Colon (tissue), 2 donors: ENCODE results near the gene CISD3.

Experiments used
- FAIRE-seq: peaks from 2 replicates; lab custom pipeline; 2012; peaks lifted over from hg19 to GRCh38; lab: Jason Lieb, UNC
- donor health status: control.
- donor health status: control.

Gene CISD3, protein sequence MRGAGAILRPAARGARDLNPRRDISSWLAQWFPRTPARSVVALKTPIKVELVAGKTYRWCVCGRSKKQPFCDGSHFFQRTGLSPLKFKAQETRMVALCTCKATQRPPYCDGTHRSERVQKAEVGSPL

DNA sequence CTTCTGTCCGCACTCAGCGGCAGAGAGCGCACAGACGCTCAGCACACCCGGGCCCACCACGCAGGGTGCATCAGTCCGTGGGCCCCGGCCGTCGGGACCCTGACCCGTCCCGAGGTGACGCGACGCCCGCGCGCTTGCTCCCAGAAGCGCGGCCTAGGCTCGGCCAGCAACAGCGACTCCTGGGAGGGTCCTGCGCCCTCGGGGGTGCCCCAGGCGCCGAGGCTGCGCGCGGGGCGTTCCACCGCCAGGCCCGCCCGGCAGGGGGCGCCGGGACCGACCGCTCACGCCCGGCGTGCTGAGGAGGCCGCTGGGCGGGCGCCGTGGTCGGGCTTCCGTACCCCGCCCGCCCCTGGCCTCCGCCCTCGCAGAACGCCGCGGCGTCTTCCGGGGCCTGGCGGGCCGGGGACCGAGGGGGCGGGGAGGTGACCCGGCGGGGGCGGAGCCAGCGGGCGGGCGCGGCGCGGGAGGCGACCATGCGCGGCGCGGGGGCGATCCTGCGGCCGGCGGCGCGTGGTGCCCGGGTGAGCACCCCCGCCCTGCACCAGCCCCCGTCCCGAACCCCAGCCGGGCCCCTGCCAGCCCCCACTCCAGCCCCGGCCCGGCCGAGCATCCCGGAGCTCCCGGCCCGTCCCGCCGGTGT is at the start of gene CISD3:
CISD3 (plus strand) TSS at position 456 of the 640 bp plus-strand sequence; CDS start at position 474, 18 bp downstream.
- FAIRE-seq, result no peak

DNA sequence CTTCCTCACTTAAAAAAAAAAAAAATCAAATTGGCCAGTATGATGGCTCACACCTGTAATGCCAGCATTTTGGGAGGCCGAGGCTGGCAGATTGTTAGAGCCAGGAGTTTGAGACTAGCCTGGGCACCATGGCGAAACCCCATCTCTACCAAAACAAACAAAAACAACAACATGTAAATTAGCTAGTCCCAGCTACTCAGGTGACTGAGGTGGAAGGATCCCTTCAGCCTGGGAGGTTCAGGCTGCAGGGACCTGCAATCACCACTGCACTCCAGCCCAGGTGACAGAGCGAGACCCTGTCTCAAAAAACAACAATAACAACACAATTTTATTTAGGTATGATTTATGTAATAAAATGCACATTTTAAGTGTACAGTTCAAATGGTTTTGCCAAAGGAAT is 49.0 kb upstream of the CISD3 start:
- no peak for FAIRE-seq

DNA sequence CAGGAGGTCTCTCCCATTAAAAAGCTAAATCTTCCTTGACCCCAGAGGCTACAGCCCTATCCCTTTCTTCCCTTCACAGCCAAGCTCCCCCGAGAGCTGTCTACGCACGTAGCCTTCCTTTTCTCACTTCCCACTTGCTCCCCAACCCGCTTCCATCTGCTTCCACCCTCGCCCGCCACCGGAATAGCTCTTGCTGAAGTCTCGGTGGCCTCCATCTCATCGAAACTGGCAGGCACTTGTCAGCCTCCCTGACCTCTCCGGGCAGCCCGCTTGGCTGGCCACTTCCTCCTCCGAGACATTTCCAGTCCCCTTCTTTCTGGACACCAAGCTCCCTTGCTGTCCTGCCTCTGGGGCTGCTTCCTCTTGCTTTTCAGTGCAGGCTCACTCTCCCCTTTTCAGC is 44.6 kb upstream of the CISD3 start:
- FAIRE-seq, result no peak

DNA sequence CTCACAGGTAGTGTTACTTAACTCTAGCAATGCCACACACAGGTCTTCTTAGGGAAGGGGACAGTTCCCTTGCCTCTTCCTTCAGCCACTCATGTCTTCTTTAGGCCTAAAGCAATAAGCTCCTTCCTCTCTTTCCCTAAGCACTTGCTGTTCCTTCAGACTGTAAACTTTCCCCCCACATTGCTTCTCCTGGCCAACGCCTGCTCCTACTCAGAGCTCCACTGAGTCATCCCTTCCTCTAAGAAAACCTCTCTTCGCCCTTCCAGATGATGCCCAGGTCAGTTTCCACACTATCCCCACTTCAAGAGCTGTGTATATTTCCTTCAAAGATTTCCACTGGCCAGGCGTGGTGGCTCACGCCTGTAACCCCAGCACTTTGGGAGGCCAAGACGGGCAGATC is 42.9 kb upstream of the CISD3 start:
- FAIRE-seq, result no peak

DNA sequence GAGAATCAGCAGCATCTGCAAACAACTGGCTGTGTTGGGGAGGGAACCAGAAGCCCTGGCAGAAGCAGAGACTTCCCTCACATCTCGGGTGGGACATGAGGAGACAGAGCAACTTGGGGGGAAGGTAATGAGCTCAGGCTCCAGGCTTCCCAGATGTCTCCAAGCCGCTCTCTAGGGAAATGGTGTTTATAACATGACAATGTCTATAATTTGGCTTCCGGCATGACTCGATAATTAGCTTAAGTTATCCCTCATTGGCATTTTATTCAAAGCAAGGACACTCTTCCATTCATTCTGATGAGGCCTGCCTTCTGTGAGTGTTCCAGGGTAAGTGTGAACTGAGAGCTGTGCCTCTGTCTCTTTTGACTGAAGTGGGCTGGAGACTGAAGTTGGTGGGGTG is 39.8 kb upstream of the CISD3 start:
- FAIRE-seq, result no peak

DNA sequence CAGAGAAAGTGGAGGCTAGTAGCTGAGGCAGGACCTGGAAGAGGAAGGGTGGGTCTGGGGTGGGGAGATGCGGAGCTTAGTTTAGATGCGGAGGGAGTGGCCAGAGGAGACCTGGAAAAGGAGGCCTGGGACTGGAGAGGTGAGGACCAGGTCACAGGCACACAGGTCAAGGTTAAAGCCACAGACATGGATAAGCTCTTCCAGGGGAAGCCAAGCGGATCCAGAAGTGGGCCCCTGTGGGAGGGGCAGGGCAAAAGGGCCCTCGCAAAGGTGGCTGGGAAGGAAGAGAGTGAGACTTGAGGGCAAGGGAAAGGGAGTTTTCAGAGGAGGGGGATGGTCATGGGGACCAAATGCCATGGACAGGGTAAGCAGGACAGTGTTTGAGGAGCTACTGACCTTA is 39.0 kb upstream of the CISD3 start:
- FAIRE-seq, result no peak

DNA sequence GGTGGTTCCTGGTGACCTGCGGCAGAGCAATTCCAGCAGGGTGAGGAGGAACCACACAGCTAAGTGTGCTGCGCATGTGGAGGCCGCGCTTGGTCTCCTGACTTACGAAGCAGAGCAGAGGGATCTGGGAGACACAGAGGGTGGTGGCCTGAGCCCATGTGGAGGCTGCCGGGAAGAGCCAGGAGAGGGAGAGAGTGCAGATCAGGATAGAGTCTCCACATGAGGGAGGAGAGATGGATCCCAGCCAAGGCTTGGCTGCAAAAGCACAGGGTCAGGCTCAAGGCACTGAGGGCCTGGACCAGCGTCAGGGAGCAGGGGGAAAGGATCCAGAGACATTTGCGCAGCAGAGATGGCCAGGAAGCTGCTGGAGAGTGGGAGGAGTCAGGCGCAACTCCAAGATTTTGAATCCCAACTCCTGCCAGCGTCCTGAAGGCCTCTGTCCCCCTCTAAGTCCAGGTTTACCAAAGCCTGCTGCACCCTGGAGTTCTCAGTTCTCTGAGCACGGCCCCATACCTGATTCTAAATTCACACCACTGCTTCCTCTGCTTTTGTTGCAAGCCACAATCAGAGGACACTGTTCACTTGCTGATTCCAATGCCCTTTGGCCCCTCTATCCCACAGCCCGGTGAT is 36.3 kb upstream of the CISD3 start:
- FAIRE-seq, result no peak

DNA sequence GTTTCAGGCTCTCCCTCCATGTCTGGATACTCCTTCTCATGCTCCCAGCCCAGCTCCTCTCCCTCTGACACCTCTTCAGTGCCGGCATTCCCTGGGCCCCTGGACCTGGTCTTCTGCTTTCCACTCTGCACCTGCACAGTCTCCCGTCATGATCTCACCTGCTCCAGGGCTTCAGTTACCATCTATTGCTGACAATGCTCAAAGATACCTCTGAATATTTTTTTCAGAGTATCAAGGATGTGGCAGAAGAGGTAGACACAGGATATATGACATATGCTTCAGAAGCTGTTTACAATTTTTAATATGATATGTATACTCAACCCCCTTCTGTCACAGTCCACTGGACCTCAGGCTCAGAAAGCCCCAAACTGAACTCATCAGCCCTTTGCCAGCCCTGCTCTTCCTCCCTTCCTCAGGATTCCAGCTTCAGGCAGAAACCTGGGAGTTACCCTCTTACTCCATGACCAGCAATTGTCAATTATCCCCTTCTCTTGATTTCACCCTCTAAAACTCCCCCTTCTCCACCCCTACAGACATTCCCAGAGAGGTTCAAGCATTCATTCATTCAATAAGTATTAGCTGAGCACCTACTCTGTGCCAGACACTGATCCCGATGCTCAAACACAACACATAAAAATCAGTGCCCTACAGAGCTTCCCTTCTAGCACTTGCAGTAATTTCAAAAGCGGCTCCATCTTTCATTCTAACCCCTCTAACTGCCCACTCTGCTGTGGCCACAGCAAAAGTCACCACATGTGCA is 32.9 kb upstream of the CISD3 start:
- FAIRE-seq, result no peak

DNA sequence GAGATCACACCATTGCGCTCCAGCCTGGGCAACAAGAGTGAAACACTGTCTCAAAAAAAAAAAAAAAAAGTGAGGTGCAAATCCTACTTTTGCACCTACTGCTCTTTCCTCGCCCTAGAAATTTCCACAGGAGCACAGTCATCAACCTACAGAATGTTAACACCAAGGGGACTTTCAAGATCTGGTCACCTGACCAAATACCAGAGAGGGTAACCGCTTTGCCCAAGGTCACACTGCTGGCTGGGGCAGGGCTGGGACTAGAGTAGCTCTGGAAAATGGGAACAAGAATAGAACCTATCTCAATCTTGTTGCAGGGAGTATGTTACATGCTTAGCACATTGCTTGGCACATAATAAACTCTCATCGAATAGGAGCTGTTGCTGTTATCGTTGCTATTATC is 31.4 kb upstream of the CISD3 start:
- no peak for FAIRE-seq

DNA sequence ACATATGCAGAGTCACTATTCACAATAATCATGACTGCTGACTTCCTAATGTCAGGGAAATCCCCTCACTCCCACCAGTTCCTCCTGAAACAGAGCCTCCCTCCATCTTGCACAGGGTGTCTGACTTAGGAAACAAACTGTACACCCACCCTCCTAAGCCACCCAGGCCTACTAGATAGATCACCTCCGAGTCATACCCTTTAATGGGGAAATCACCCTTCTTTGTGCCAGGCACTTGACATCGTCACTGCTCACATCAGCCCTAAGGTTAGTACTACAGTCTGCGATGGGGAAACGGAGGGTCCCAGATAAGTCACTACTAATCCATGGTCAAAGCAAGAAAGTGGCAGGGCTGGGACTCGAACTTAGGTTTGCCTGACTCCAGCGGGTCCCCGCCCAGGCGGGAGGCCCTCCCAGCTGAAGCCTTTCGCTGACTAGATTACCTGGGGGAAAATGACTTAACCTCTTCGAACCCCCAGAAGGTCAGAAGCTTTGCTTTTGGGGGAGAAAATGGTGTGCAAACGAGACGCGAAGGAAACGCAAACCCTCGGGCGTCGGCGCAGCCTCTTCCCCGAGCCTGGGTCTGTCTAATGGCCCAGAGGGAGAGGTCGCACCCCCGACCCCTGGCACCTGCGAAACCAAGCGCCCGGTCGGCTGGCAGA is 28.5 kb upstream of the CISD3 start:
- FAIRE-seq, result no peak

DNA sequence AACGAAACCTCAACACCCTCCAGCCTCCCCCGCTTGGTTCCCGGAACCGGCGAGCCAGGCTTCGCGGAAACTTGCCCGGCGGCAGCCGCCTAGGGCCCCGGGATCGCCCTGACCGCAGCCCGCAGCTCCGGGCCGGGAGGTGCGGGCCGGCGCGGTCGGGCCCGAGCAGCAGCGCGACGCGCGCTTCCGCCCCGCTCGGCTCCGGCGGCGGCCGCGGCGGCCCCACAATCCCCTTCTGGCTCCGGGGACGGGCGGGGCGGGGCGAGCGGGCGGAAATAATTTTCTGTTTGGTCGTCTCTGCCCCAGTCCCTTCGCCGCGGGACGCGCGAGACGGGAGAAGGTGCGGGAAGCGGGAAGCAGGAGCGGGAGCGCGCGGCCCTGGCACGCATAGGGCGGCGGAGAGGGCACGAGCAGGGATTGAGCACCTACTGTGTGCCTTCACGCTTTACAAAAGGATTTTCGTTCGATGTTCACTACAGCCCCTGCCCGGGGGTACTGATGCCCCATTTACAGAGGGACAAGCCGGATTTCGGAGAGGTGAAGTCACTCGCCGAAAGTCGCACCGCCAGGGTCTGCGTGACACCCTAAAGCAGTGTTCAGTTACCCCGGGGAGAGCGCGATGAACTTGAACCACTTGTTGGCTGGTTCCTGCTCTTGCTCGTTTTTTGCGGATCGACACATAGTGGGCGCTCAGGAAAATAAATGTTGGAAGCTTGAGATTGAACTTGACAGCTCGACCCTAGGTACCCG is 27.8 kb upstream of the CISD3 start:
- FAIRE-seq, result no peak

DNA sequence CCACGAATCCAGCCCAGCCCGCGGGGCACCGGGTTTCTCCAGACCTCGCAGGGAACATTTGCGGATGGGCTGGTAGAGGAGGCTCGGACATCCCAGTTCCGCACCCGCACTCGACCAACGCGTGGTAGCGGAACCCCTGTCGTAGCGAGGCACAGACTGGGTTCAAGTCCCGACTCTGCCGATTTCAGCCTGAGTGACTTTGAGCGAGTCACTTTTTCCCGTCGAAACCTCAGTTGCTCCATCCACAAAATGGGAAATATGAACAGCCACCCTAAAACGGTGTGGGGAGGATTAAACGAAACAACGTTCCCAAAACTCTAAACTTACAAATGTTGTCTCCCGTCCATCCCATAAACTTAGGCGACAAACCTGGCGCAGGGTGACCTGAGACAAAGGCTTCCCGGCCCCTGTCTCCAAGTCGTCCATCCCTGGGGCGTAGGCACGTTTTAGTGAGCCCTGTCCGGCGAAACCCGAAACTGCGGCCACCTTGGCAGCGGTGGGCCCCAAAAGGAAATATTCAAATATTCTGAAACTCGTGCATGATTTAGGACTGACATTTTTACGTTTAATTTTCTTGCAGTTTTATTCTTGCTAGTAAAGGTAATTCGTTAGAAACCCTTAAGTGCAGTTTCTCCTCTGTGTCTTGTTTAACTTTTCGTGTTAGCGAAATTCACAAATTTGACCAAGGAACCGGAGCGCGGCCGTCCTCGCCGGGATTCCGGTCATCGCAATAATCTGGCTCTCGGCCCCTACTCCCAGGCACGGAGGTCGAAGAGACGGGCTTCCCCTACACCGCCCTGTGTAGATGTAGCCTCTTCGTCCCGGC is 27.0 kb upstream of the CISD3 start:
- FAIRE-seq, result no peak

DNA sequence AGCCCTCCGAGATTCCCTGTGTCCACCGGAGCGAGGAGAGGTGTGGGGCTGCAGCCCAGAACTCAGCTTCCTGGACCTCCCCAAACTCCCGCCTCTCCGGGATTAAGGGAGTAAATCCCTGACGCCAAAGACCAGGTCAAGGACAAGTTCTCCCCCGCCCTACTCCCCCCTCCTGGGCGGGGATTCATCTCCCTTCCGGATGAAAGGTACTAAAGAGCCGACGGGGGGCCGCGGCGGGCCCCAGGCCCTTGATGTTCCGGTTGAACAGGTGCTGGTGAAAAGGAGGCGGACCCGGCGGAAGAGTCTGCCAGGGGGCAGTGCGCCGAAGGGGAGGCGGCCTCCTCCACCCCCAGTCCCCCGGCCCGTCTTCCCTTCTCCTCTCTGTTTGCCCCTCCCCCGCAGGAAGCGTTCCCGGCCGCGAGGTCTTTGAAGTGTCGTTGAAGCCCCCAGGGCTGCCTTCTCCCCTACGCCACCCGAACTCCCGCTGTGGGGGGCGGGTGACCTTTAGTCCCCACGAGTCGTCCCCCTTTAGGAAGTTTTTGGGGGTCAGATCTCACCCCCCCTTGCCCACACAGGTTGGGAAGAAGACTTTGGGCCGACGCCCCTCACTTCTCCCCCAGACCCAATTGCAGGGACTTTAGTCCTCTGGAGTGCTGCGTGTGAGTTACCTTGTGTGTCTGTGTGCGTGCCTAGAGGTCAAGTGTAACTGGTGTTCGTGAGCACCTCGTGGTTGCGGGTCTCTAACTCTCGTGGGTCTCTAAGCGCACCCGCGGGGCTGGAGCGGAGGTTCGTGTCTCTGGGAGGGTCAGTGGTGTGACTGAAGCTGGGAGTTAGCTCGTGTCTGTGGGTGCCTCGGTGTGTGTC is 26.2 kb upstream of the CISD3 start:
- FAIRE-seq, result no peak

DNA sequence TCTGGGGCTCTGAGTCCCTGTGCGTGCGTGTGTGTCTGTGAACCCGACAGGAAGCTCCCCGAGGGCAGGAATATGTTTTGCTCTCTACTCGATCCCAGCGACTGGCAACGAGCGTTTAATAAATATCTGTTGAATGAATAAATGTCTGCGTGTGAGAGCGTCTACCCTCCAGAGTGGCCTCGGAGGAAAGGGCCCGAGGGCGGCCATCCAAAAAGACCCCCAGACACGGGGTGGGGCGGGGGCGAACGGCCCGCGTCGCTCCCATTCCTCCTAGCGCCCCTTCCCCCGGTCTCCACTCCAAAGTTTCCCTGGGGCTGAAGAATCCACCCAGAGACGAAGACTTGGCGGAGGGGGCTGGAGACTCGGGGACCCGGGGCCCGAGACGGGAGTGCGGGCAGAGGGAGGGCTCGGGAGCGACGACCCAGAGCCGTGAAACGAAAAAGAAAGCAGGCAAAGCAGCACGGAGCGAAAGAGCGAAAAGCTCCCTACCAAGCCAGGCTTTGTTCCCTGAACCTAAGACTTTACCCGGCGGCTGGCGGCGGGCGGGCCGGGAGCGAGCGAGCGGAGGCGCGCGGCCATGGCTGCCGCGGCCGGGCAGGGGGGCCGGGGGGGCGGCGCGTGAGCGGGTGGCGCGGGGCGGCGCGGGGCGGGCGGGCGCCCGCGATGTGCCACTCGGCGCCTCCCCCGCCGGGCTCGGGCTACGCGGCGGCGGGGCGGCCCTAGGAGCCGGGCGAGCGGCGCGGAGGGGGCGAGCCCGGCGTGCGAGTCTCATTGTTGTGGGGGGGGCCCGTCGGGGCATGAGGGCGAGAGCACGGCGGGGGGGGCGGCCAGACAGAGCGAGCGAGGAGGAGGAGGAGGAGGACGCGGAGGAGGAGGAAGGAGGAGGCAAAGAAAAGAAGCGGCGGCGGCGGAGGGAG is 25.3 kb upstream of the CISD3 start, which contains the start of gene MLLT6:
MLLT6 (plus strand) TSS at position 668 of the 917 bp plus-strand sequence. CDS start 360 bp downstream, outside the sequence.
- FAIRE-seq, result no peak

DNA sequence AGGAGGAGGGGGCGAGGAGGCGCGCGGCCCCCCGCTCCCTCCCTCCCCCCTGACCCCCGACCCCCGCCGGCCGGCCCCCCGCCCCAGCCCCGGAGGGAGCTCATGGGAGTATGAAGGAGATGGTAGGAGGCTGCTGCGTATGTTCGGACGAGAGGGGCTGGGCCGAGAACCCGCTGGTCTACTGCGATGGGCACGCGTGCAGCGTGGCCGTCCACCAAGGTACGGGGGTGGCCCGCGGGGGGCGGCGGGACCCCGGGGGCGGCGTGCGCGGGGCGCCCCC is 24.7 kb upstream of the CISD3 start:
- FAIRE-seq, result no peak

DNA sequence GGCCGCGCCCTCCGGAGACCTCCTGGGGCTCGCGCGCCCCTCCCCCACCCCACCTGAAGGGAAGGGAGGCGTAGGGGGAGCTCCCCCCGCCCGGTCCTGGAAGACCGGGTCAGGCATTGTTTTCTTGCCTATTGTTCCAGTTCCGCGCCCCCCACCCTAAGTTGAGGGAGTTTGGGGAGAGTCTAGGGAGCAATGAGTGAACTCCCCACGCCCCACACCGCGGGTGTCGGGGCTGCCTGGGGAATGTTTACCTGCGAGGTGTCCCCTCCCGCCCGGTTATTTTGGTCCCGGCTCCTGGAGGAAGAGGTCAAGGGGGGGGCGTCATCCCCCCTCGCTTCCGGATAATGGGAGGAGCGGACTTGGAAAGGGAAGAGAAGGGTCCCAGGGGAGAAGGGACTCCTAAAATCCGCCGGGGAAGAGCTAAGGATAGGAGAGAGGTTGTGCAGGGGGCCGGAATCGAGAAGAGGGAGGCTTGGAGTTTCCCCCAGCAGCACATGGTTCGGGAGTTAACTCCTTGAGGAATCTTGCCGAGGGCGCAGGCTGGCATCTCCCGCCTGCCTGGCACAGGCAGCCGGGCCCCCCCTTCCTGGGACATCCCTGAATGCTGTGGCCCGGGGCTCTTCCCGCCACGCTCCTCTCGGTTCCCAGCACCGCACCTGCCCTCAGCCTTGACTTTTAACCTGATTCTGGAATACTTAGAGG is 24.2 kb upstream of the CISD3 start:
- no peak for FAIRE-seq

DNA sequence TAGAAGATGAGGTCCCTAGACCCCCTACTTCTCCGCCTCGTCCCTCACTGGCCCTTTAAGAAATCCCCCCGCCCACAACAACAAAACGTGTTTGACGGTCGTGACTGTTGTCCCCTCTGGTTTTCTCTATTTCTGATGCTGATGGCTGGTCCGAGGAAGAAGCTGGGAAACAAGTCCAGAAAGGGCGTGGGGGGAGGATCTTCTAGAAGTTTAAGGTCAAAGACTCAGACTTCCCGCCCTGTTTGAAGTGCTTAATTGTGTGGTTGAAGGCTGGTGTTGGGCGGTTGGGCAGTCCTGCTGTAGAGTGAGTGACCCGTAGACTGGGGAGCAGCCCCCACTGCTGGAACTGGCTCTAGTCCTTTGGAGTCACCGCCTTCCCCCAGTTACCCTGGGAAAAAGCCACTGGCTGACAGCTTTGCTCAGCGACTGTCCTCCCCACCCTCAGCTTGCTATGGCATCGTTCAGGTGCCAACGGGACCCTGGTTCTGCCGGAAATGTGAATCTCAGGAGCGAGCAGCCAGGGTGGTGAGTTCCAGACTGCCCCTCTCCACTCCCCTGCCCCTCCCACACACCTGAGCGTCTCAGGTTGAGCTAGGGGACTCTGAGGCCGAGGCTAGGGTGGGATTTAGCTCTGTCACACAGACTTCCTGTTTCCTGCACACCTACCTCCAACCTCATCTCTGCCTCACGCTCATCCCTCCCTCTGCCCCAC is 23.5 kb upstream of the CISD3 start:
- FAIRE-seq, result no peak
